ENCODE measurements around the gene FAM76A. TPM values are rescaled to one million over a fixed set of nuclear protein-coding genes. Genes with fewer than 3 reads are reported as not detected.

FAM76A gene
- total RNA-seq, 1 experiment from 2014 or later: 9.6 TPM

DNA sequence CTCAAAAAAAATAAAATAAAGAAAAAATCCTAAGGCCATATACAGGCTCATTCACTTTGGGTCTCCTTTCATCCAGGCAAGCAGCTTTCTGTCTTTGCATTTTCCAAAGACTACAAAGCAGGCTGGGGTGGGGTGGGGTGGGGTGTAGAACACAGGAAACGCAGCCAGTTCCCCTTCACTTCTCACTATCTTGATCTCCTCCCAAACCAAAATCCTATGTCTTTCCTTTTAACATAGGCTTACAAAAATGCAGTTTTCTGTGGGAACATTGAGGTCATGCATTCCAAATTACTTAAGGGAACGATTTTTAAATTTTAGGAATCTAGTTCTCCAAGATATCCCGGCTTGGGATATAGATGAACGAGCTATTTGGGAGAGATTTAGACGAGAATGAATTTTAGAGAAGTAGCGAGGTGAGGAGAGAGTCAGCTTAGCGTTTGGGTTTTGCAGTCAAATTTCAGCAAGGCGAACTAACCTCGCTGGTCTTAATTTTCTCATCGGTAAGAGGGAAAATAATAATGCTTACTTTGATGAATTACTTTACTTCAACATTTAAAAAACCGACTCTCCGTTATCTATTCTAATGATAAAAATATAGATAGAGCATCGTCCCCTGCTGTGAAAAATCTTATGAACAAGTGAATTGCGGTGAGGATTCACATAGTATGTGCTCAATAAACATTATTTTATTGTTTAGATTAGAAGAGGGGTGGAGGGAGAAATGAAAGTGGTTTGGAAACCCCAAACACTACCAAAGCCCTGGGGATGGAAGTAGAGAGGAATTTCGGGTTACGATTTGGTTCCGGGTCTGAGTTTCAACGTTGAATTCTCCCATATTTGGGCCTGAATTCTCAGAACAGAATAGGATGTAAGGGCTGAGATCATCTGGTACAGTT is 46.5 kb downstream of the FAM76A start:
- H3K9ac ChIP-seq (ENCODE audit: low read length): no peak overlapping the region
- ChIA-PET CTCF (interaction anchor here (0.8 to 1.4 kb wide), 5 partner anchors 12 to 103 kb away, joined by 3 to 6 read pairs (median 3); partner anchors contain the start of genes FAM76A and PPP1R8), POLR2A (interaction anchor here (0.7 to 2.8 kb wide), 11 partner anchors 8 to 617 kb away, joined by 3 to 17 read pairs (median 5); partner anchors contain the start of genes FAM76A, IFI6, PPP1R8 and SLC9A1), RAD21 (ENCODE audit: low non-redundant PET in 1 of 2, low total read pairs in 2 of 2, uncharacterized antibody in 2 of 2, unreplicated experiment in 2 of 2) (interaction anchor here in 1 of 2 experiments (0.6 to 0.9 kb wide), 2 partner anchors 102 to 283 kb away, joined by 4 read pairs; no protein-coding TSS in a partner anchor)
- no peaks in the 10 kb centered on the region for H3K36me3 ChIP-seq (ENCODE audit: control insufficient read depth in 1 of 2, insufficient read depth in 2 of 2, low read length in 2 of 2)
- peak overlapping the region; percentile 34 to 66 for H3K4me3 ChIP-seq (replicated peaks in 1 of 2; ENCODE audit: low read depth in 1 of 2, low read length in 2 of 2)
- ATAC-seq (no peak), DNase-seq (ENCODE audit: low read depth, low spot score) (no peak)
- intact Hi-C loops (cut with micrococcal nuclease): no loop called here
- peak overlapping the region; percentile 84 for H3K4me2 ChIP-seq (ENCODE audit: low read length)
- no TSS peak for BruUV-seq (replicated peaks)
- peaks cover 4 to 13% of the 10 kb centered on the region in 2 experiments; a peak in 3 of 4 replicates for H3K4me1 ChIP-seq (ENCODE audit: control insufficient read depth in 1 of 2, insufficient read depth in 2 of 2, low read length in 2 of 2)
- peaks cover 28% of the 10 kb centered on the region for H3K79me2 ChIP-seq (ENCODE audit: insufficient read depth, low read length)
- no peaks in the 10 kb centered on the region for H3K9me2 ChIP-seq (ENCODE audit: insufficient read depth)
- TF ChIP-seq EGR1 (IDR thresholded peaks at IDR 0.05; ENCODE audit: low read depth) (no peak), JUND (IDR thresholded peaks at IDR 0.05) (no peak; the same call in 1 of the 2 replicates), YY1 (IDR thresholded peaks at IDR 0.05; ENCODE audit: extremely low read depth, insufficient replicate concordance, low read depth, low read length) (no peak), CEBPB (IDR thresholded peaks at IDR 0.05; ENCODE audit: low read depth) (no peak), FOSL1 (IDR thresholded peaks at IDR 0.05; ENCODE audit: low read depth) (no peak), RAD21 (IDR thresholded peaks at IDR 0.05; ENCODE audit: low read depth) (no peak)
- TF ChIP-seq, protein P1, sequence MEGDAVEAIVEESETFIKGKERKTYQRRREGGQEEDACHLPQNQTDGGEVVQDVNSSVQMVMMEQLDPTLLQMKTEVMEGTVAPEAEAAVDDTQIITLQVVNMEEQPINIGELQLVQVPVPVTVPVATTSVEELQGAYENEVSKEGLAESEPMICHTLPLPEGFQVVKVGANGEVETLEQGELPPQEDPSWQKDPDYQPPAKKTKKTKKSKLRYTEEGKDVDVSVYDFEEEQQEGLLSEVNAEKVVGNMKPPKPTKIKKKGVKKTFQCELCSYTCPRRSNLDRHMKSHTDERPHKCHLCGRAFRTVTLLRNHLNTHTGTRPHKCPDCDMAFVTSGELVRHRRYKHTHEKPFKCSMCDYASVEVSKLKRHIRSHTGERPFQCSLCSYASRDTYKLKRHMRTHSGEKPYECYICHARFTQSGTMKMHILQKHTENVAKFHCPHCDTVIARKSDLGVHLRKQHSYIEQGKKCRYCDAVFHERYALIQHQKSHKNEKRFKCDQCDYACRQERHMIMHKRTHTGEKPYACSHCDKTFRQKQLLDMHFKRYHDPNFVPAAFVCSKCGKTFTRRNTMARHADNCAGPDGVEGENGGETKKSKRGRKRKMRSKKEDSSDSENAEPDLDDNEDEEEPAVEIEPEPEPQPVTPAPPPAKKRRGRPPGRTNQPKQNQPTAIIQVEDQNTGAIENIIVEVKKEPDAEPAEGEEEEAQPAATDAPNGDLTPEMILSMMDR (IDR thresholded peaks at IDR 0.05 in 2 of 3, conservative IDR thresholded peaks at IDR 0.05 in 1 of 3; ENCODE audit: borderline replicate concordance in 1 of 3, insufficient read depth in 1 of 3, low read depth in 2 of 3, low read length in 2 of 3): no peak
- TF ChIP-seq, protein P2, sequence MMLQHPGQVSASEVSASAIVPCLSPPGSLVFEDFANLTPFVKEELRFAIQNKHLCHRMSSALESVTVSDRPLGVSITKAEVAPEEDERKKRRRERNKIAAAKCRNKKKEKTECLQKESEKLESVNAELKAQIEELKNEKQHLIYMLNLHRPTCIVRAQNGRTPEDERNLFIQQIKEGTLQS (IDR thresholded peaks at IDR 0.05): no peak
- H3K9me3 ChIP-seq (ENCODE audit: control insufficient read depth in 1 of 2, insufficient read depth in 1 of 2, low read depth in 1 of 2, low read length in 2 of 2): no peaks in the 10 kb centered on the region
- H2AFZ ChIP-seq (ENCODE audit: low read depth, low read length, poor library complexity, severe bottlenecking): peak overlapping the region; percentile 76
- H3K27ac ChIP-seq (ENCODE audit: low read depth, low read length): no peak overlapping the region
- no peaks in the 10 kb centered on the region for H3K27me3 ChIP-seq (ENCODE audit: insufficient read depth, low read length)
- no peaks in the 10 kb centered on the region for H4K20me1 ChIP-seq (ENCODE audit: insufficient read depth)
